Neuronal stem cell (in vitro differentiated cells): ENCODE measurements around the gene DET1. TPM values are rescaled to one million over a fixed set of nuclear protein-coding genes. Genes with fewer than 3 reads are reported as not detected.

ENCODE experiments used
- DNase-seq: peaks from one replicate; pipeline ENCODE4 v3.0.0-alpha.2; 2013; ENCODE audit warnings: low spot score
- H2AFZ ChIP-seq: one replicate; pipeline ENCODE4 v1.6.1; 2013; ENCODE audit warnings: mild to moderate bottlenecking, low read length, inconsistent platforms
- H2AK5ac ChIP-seq: 2 replicates; pipeline ENCODE4 v1.6.1; 2013; ENCODE audit warnings: low read depth, mild to moderate bottlenecking, inconsistent platforms, low read length, moderate library complexity, mixed read lengths
- H2BK120ac ChIP-seq: 2 replicates; pipeline ENCODE4 v1.6.1; 2013; ENCODE audit warnings: low read depth, mild to moderate bottlenecking, inconsistent platforms, low read length, moderate library complexity, mixed read lengths
- H2BK12ac ChIP-seq: one replicate; pipeline ENCODE4 v1.6.1; 2013; ENCODE audit warnings: low read length, inconsistent platforms
- H2BK15ac ChIP-seq: 2 replicates; pipeline ENCODE4 v1.6.1; 2013; ENCODE audit warnings: mild to moderate bottlenecking, low read length, inconsistent platforms, mixed read lengths
- H2BK5ac ChIP-seq: one replicate; pipeline ENCODE4 v1.6.1; 2013; ENCODE audit warnings: inconsistent platforms, mild to moderate bottlenecking, low read length, moderate library complexity
- H3K14ac ChIP-seq: one replicate; pipeline ENCODE4 v1.6.1; 2013; ENCODE audit warnings: low read length, inconsistent platforms
- H3K18ac ChIP-seq: 2 replicates; pipeline ENCODE4 v1.6.1; 2013; ENCODE audit warnings: low read length, inconsistent platforms
- H3K23ac ChIP-seq: 2 replicates; pipeline ENCODE4 v1.6.1; 2013; ENCODE audit warnings: low read depth, mild to moderate bottlenecking, mixed read lengths, low read length, inconsistent platforms; ENCODE audit not compliant: poor library complexity
- H3K27ac ChIP-seq: replicated peaks from 3 replicates; pipeline ENCODE4 v1.5.1; 2013; ENCODE audit warnings: low read length, inconsistent platforms
- H3K27me3 ChIP-seq, 3 experiments: 2 replicates each; pipeline ENCODE4 v1.6.1; 2013; ENCODE audit warnings: low read length in 3 of 3, mild to moderate bottlenecking in 2 of 3, inconsistent platforms in 1 of 3, low read depth in 1 of 3, mixed read lengths in 1 of 3, moderate library complexity in 1 of 3; ENCODE audit not compliant: control insufficient read depth in 3 of 3, insufficient read depth in 3 of 3
- H3K36me3 ChIP-seq, 2 donors: replicated peaks in 1 of 2; 2 replicates each; pipeline ENCODE4 v1.6.1; 2013; ENCODE audit warnings: low read length in 2 of 2; ENCODE audit not compliant: control insufficient read depth in 2 of 2, insufficient read depth in 2 of 2
- H3K4ac ChIP-seq: 2 replicates; pipeline ENCODE4 v1.6.1; 2013; ENCODE audit warnings: inconsistent platforms, mild to moderate bottlenecking, low read length, moderate library complexity
- H3K4me1 ChIP-seq, 2 donors: 1 replicate in 1 of 2; 2 replicates in 1 of 2; pipeline ENCODE4 v1.6.1; 2013; ENCODE audit warnings: low read length in 2 of 2, low read depth in 1 of 2; ENCODE audit not compliant: control insufficient read depth in 2 of 2, insufficient read depth in 1 of 2
- H3K4me2 ChIP-seq: one replicate; pipeline ENCODE4 v1.6.1; 2013; ENCODE audit warnings: mild to moderate bottlenecking, low read length, inconsistent platforms; ENCODE audit not compliant: insufficient read depth, poor library complexity, severe bottlenecking
- H3K4me3 ChIP-seq, 2 donors: 2 replicates each; pipeline ENCODE4 v1.5.1; 2013; ENCODE audit warnings: low read length in 2 of 2, mild to moderate bottlenecking in 2 of 2, inconsistent platforms in 1 of 2, moderate library complexity in 1 of 2
- H3K79me1 ChIP-seq: one replicate; pipeline ENCODE4 v1.6.1; 2013; ENCODE audit warnings: low read depth, mild to moderate bottlenecking, inconsistent platforms, low read length, moderate library complexity
- H3K9ac ChIP-seq: one replicate; pipeline ENCODE4 v1.6.1; 2013; ENCODE audit warnings: mild to moderate bottlenecking, low read depth, low read length, inconsistent platforms; ENCODE audit not compliant: poor library complexity
- H3K9me3 ChIP-seq, 2 donors: replicated peaks in 1 of 2; 2 replicates each; pipeline versions ENCODE3 to v1.6.1; 2013; ENCODE audit warnings: low read length in 2 of 2, mild to moderate bottlenecking in 2 of 2, inconsistent platforms in 1 of 2, low read depth in 1 of 2, mixed read lengths in 1 of 2, moderate library complexity in 1 of 2; ENCODE audit not compliant: control insufficient read depth in 2 of 2, insufficient read depth in 1 of 2
- H4K8ac ChIP-seq: one replicate; pipeline ENCODE4 v1.6.1; 2013; ENCODE audit warnings: low read depth, mild to moderate bottlenecking, inconsistent platforms, low read length, moderate library complexity
- H4K91ac ChIP-seq: one replicate; pipeline ENCODE4 v1.6.1; 2013; ENCODE audit warnings: low read length, low read depth, mild to moderate bottlenecking, inconsistent platforms; ENCODE audit not compliant: poor library complexity
- WGBS, 2 donors: extraction: QIAGEN DNeasy Blood & Tissue Kit; methylation state at CpG; one replicate each; pipeline ENCODE4 v1.1.7; 2013; ENCODE audit warnings: missing lambda C conversion rate in 2 of 2, mixed read lengths in 1 of 2; ENCODE audit not compliant: insufficient read length in 2 of 2, insufficient replicate concordance in 1 of 2; ENCODE audit errors: extremely low coverage in 2 of 2; 5-methylcytosine and 5-hydroxymethylcytosine counted together
- small RNA-seq: library from polyadenylated mRNA; stranded (forward); fragments of <200 nt; extraction: miRNeasy Mini kit (QIAGEN cat#:217004); gene quantifications from one replicate; pipeline ENCODE3, GENCODE V24; 2013; ENCODE audit not compliant: insufficient read depth

The DET1 gene

GRCh38 chr15:88465633-88466224 lies 80.8 kb downstream of the DET1 start:
- no peaks in the 10 kb centered on the region for H3K9me3 ChIP-seq
- H3K4me1 ChIP-seq = peaks cover 5% of the 10 kb centered on the region in 2 donors
- peak overlapping the region in 1 of 2 donors; percentile 88 for H3K4me3 ChIP-seq
- no peak overlapping the region for H2BK5ac ChIP-seq
- H4K8ac ChIP-seq = no peak overlapping the region
- no peak overlapping the region for H3K9ac ChIP-seq
- H3K23ac ChIP-seq = no peak overlapping the region
- no peak overlapping the region for H3K18ac ChIP-seq
- H2BK120ac ChIP-seq = no peak overlapping the region
- no peak for DNase-seq
- no peak overlapping the region for H2AFZ ChIP-seq
- peaks cover 16 to 58% of the 10 kb centered on the region in 2 donors for H3K36me3 ChIP-seq
- H2BK15ac ChIP-seq = no peak overlapping the region
- no peak overlapping the region for H3K4me2 ChIP-seq
- no peaks in the 10 kb centered on the region for H3K27me3 ChIP-seq
- H3K79me1 ChIP-seq = no peaks in the 10 kb centered on the region
- no peak overlapping the region for H4K91ac ChIP-seq
- no peak overlapping the region for H3K14ac ChIP-seq
- no CpG with 5 or more reads among the region's 4 CpGs for WGBS, 2 donors
- no peak overlapping the region for H2AK5ac ChIP-seq
- H3K4ac ChIP-seq = no peak overlapping the region
- H3K27ac ChIP-seq = no peak overlapping the region
- H2BK12ac ChIP-seq = no peak overlapping the region

- no peak overlapping the region for H2BK12ac ChIP-seq
- no peak overlapping the region for H3K18ac ChIP-seq
- no CpG with 5 or more reads among the region's 2 CpGs for WGBS, 2 donors
- H3K36me3 ChIP-seq = peaks cover 26 to 68% of the 10 kb centered on the region in 2 donors
- H3K9me3 ChIP-seq = no peaks in the 10 kb centered on the region
- no peak overlapping the region for H4K8ac ChIP-seq
- no peak overlapping the region for H4K91ac ChIP-seq
- no peaks in the 10 kb centered on the region for H3K27me3 ChIP-seq
- DNase-seq = no peak
- no peak overlapping the region for H2BK5ac ChIP-seq
- H3K4ac ChIP-seq = no peak overlapping the region
- H3K4me2 ChIP-seq = no peak overlapping the region
- H3K79me1 ChIP-seq = no peaks in the 10 kb centered on the region
- no peak overlapping the region for H2BK15ac ChIP-seq
- H3K27ac ChIP-seq = no peak overlapping the region
- H2AK5ac ChIP-seq = no peak overlapping the region
- H3K14ac ChIP-seq = no peak overlapping the region
- no peak overlapping the region for H3K4me3 ChIP-seq
- H3K4me1 ChIP-seq = peaks cover 5% of the 10 kb centered on the region in 2 donors
- H2BK120ac ChIP-seq = no peak overlapping the region
- H3K9ac ChIP-seq = no peak overlapping the region
- H3K23ac ChIP-seq = no peak overlapping the region
- no peak overlapping the region for H2AFZ ChIP-seq
Measured at GRCh38 chr15:88463870-88464532, 82.5 kb downstream of the DET1 start.

Small RNA genes lying within 50 kb of the gene (small RNA-seq; reads per million reads assigned to genes)
- not detected for gene AC013489.2
